Measurements from ENCODE around the gene ZNF410. TPM values are rescaled to one million over a fixed set of nuclear protein-coding genes. Genes with fewer than 3 reads are reported as not detected.
"Not testable (repeated sequence)": the region's sequence is repeated elsewhere in the genome, so short reads cannot be mapped to it uniquely, and the experiment has no call there.

ZNF410 gene
- total RNA-seq: 10 to 100 TPM; 16.3 to 30.4 (median 20.1) TPM
- 12.1 TPM for polyA plus RNA-seq
- long read RNA-seq, donor 1, transcript ZNF410-211 (12 exons, 2,601 nt): major isoform, 30 of 54 reads
- long read RNA-seq, donor 1, partial matches to known transcripts: 5 of 54 reads
- long read RNA-seq, donor 1, other reads (novel, unspliced or antisense): 15 of 54 reads
- long read RNA-seq, donor 2, transcript ZNF410-211 (12 exons, 2,601 nt): major isoform, 17 of 28 reads
- long read RNA-seq, donor 2, partial matches to known transcripts: 2 of 28 reads
- long read RNA-seq, donor 2, other reads (novel, unspliced or antisense): 7 of 28 reads
- long read RNA-seq, donor 3, transcript ZNF410-201 (11 exons, 2,293 nt): minor isoform, 26 of 274 reads
- long read RNA-seq, donor 3, transcript ZNF410-211 (12 exons, 2,601 nt): major isoform, 160 of 274 reads
- long read RNA-seq, donor 3, transcript ZNF410-217 (12 exons, 1,961 nt): minor isoform, 5 of 274 reads
- long read RNA-seq, donor 3, partial matches to known transcripts: 24 of 274 reads
- long read RNA-seq, donor 3, other reads (novel, unspliced or antisense): 58 of 274 reads
- long read RNA-seq, donor 4, transcript ZNF410-211 (12 exons, 2,601 nt): major isoform, 17 of 34 reads
- long read RNA-seq, donor 4, partial matches to known transcripts: 5 of 34 reads
- long read RNA-seq, donor 4, other reads (novel, unspliced or antisense): 10 of 34 reads

DNA sequence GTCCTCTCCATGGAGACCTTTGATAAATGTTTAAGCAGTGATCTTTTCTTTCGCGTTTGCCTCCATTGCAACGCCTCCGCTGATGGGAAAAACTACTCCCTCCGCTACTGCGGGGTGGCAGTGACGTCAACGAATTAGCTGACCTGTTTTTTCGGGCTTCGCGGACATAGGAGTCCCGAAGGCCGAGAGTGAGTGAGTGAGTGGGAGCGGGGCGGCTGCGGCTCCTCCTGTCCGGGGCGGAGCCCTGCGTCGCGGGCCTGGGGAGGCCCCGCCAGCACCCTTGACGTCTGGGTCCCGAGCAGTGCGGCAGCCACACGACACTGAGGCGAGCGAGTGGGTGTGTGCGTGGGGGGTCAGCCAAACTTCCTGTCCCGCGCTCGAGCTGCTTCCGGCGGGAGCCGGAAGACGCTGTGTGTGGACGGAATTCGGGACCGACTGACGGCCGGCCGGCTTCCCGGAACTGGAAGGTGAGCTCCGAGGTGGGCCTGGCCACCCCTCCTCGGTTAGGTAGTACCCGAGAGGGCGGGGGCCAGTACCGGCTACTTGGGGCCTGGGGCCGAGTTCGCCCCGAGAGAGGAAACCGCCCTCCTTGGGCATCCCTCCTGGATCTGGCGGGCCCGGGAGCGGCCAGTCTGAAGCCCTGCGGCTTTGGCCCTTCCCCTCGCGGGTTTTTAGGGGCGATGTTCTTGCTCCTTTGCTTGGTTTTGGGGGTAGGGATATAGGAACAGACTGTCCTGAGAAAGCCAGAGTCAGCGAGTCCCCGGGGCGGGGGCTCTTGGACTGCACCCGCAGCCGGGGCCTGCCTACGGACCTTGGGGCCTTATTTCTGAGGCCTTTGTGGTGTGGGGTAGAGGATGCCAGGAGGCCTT lies at the start of gene ZNF410:
Gene ZNF410, plus strand, starts transcription at position 411 of the 869 bp plus-strand sequence. CDS start 5,317 bp downstream, outside the sequence.
- H3K9me3 ChIP-seq (ENCODE audit: control insufficient read depth, low read length): no peaks in the 10 kb centered on the region
- H3K27ac ChIP-seq (ENCODE audit: low read length): peak within 1 kb of the TSS; percentile 90
- peaks cover 2% of the 10 kb centered on the region for H3K4me1 ChIP-seq (ENCODE audit: control insufficient read depth, insufficient read depth, low read length)
- DNase-seq (peak; percentile 97 to 98 (median 98)), ATAC-seq (peak; percentile 100)
- WGBS: under 1% methylated on average over 65 of the region's 65 CpGs
- intact Hi-C loops (cut with DNase I): no loop called here
- peak within 1 kb of the TSS; percentile 88 for H3K4me3 ChIP-seq (ENCODE audit: low read length)
- no peaks in the 10 kb centered on the region for H3K27me3 ChIP-seq (ENCODE audit: control insufficient read depth, insufficient read depth)

- H3K27ac ChIP-seq (ENCODE audit: low read length); H3K4me3 ChIP-seq (ENCODE audit: low read length); H3K4me1 ChIP-seq (ENCODE audit: control insufficient read depth, insufficient read depth, low read length); H3K9me3 ChIP-seq (ENCODE audit: control insufficient read depth, low read length); intact Hi-C loops (cut with DNase I); ATAC-seq; H3K27me3 ChIP-seq (ENCODE audit: control insufficient read depth, insufficient read depth); DNase-seq: not testable (repeated sequence)
- WGBS: 93% methylated on average over 7 of the region's 7 CpGs
Observed at GRCh38 chr14:73838293-73839034, 48.2 kb upstream of the ZNF410 start.

DNA sequence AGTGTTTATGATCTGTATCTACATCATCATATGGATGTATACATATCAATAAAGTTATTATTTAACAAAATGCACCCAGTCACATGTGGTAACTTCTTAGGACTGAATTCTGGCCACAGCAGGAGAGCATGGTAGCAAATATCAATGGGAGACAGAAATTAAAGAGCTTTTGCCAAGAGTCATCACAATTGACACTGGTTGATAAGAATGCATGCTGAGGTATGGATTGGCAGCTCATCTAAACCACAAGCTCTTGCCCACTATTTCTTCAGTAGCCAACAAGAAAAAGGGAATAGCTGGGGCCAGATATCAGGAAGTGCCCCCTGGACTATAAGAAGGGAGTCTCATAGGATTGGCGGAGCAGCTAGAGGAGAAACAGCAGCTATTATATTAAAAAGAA lies 44.5 kb upstream of the ZNF410 start:
- ATAC-seq (no peak), DNase-seq (no peak)
- no peak overlapping the region for H3K27ac ChIP-seq (ENCODE audit: low read length)
- no peaks in the 10 kb centered on the region for H3K9me3 ChIP-seq (ENCODE audit: control insufficient read depth, low read length)
- WGBS: 95% methylated on average over 1 of the region's 1 CpG
- H3K4me1 ChIP-seq (ENCODE audit: control insufficient read depth, insufficient read depth, low read length): no peaks in the 10 kb centered on the region
- no peaks in the 10 kb centered on the region for H3K27me3 ChIP-seq (ENCODE audit: control insufficient read depth, insufficient read depth)
- H3K4me3 ChIP-seq (ENCODE audit: low read length): no peak overlapping the region
- intact Hi-C loops (cut with DNase I): no loop called here

- no peak for DNase-seq
- ATAC-seq: no peak
- H3K27me3 ChIP-seq (ENCODE audit: control insufficient read depth, insufficient read depth): no peaks in the 10 kb centered on the region
- H3K4me1 ChIP-seq (ENCODE audit: control insufficient read depth, insufficient read depth, low read length): no peaks in the 10 kb centered on the region
- 75% methylated on average over 2 of the region's 2 CpGs for WGBS
- H3K27ac ChIP-seq (ENCODE audit: low read length): no peak overlapping the region
- H3K9me3 ChIP-seq (ENCODE audit: control insufficient read depth, low read length): no peaks in the 10 kb centered on the region
- intact Hi-C loops (cut with DNase I): no loop called here
- no peak overlapping the region for H3K4me3 ChIP-seq (ENCODE audit: low read length)
Observed at GRCh38 chr14:73842851-73843250, 43.8 kb upstream of the ZNF410 start.

DNA sequence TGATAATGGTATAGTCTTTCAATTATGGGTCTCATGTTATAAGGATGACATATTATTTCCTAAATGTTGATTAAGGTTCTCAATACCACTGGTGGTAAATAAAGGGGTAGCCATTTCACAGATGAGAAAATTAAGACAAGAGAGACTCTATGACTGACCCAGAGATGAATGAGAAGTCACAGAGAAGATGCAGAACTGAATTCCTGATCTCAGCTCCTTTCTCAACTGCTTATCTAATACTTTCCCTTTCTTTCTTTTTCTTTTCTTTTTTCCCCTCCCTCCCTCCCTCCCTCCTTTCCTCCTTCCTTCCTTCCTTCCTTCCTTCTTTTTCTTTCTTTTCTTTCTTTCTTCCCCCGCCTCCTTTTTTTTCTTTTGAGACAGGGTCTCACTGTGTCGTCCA lies 43.4 kb upstream of the ZNF410 start:
- no peaks in the 10 kb centered on the region for H3K27me3 ChIP-seq (ENCODE audit: control insufficient read depth, insufficient read depth)
- ATAC-seq: no peak
- H3K9me3 ChIP-seq (ENCODE audit: control insufficient read depth, low read length): no peaks in the 10 kb centered on the region
- intact Hi-C loops (cut with DNase I): no loop called here
- no peaks in the 10 kb centered on the region for H3K4me1 ChIP-seq (ENCODE audit: control insufficient read depth, insufficient read depth, low read length)
- H3K4me3 ChIP-seq (ENCODE audit: low read length): no peak overlapping the region
- 62% methylated on average over 2 of the region's 2 CpGs for WGBS
- H3K27ac ChIP-seq (ENCODE audit: low read length): no peak overlapping the region
- DNase-seq: no peak

- DNase-seq (no peak), ATAC-seq (no peak)
- intact Hi-C loops (cut with DNase I): no loop called here
- Histone ChIP-seq H3K4me3 (ENCODE audit: low read length) (no peak overlapping the region), H3K27me3 (ENCODE audit: control insufficient read depth, insufficient read depth) (no peaks in the 10 kb centered on the region), H3K9me3 (ENCODE audit: control insufficient read depth, low read length) (no peaks in the 10 kb centered on the region), H3K4me1 (ENCODE audit: control insufficient read depth, insufficient read depth, low read length) (no peaks in the 10 kb centered on the region), H3K27ac (ENCODE audit: low read length) (no peak overlapping the region)
- 81% methylated on average over 4 of the region's 4 CpGs for WGBS
Observed at GRCh38 chr14:73846947-73847346, 39.7 kb upstream of the ZNF410 start.

- ATAC-seq (no peak), DNase-seq (no peak)
- H3K4me1 ChIP-seq (ENCODE audit: control insufficient read depth, insufficient read depth, low read length): no peaks in the 10 kb centered on the region
- no peaks in the 10 kb centered on the region for H3K9me3 ChIP-seq (ENCODE audit: control insufficient read depth, low read length)
- H3K27me3 ChIP-seq (ENCODE audit: control insufficient read depth, insufficient read depth): no peaks in the 10 kb centered on the region
- H3K4me3 ChIP-seq (ENCODE audit: low read length): peak overlapping the region; percentile 84
- WGBS: 59% methylated on average over 6 of the region's 6 CpGs
- H3K27ac ChIP-seq (ENCODE audit: low read length): peak overlapping the region; percentile 98
- intact Hi-C loops (cut with DNase I): no loop called here
Observed at GRCh38 chr14:73851000-73851399, 35.7 kb upstream of the ZNF410 start.

- intact Hi-C loops (cut with DNase I): no loop called here
- H3K4me1 ChIP-seq (ENCODE audit: control insufficient read depth, insufficient read depth, low read length): no peaks in the 10 kb centered on the region
- H3K4me3 ChIP-seq (ENCODE audit: low read length): peak within 1 kb of the TSS; percentile 84
- 1% methylated on average over 51 of the region's 51 CpGs for WGBS
- DNase-seq: peak; percentile 97 to 99 (median 98)
- H3K27me3 ChIP-seq (ENCODE audit: control insufficient read depth, insufficient read depth): no peaks in the 10 kb centered on the region
- peak; percentile 98 to 99 for ATAC-seq
- no peaks in the 10 kb centered on the region for H3K9me3 ChIP-seq (ENCODE audit: control insufficient read depth, low read length)
- H3K27ac ChIP-seq (ENCODE audit: low read length): peak within 1 kb of the TSS; percentile 98
Observed at GRCh38 chr14:73851567-73852382, 34.9 kb upstream of the ZNF410 start, which contains the start of gene PTGR2. TSS of gene PTGR2 (plus strand) at chr14:73851831. CDS start at chr14:73858863, 7,032 bp downstream.

DNA sequence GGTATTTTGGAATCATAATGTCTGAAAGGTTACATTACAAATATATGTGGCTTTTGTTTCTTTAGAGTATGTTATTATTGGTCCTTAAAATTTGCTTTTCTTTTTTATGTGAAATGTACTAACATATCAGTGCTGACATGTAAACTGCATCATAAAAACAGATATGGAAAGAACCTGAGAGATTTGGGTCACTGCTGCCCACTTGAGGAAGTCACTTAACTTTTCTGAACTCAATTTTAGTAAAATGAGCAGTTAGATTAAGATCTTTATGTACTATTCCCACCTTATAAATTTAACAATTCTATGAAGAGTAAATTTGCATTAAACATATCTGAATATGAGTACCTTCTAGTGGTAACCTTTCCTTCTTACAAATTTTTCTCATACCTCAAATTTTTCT lies 27.5 kb upstream of the ZNF410 start:
- no peak overlapping the region for H3K27ac ChIP-seq (ENCODE audit: low read length)
- H3K27me3 ChIP-seq (ENCODE audit: control insufficient read depth, insufficient read depth): no peaks in the 10 kb centered on the region
- ATAC-seq (no peak), DNase-seq (no peak)
- intact Hi-C loops (cut with DNase I): no loop called here
- H3K9me3 ChIP-seq (ENCODE audit: control insufficient read depth, low read length): no peaks in the 10 kb centered on the region
- H3K4me1 ChIP-seq (ENCODE audit: control insufficient read depth, insufficient read depth, low read length): no peaks in the 10 kb centered on the region
- H3K4me3 ChIP-seq (ENCODE audit: low read length): no peak overlapping the region

- H3K9me3 ChIP-seq (ENCODE audit: control insufficient read depth, low read length): no peaks in the 10 kb centered on the region
- DNase-seq: no peak
- H3K27ac ChIP-seq (ENCODE audit: low read length): no peak overlapping the region
- 86% methylated on average over 5 of the region's 5 CpGs for WGBS
- H3K4me1 ChIP-seq (ENCODE audit: control insufficient read depth, insufficient read depth, low read length): no peaks in the 10 kb centered on the region
- ATAC-seq: no peak
- no peaks in the 10 kb centered on the region for H3K27me3 ChIP-seq (ENCODE audit: control insufficient read depth, insufficient read depth)
- no peak overlapping the region for H3K4me3 ChIP-seq (ENCODE audit: low read length)
- intact Hi-C loops (cut with DNase I): loop anchor here in 1 of 4 donors (10.0 kb wide), 1 partner anchor 136 kb away; no protein-coding TSS in a partner anchor
Observed at GRCh38 chr14:73861073-73861472, 25.6 kb upstream of the ZNF410 start.
